HG02852 (cell line): ENCODE measurements around the gene RAB3B.
A peak's percentile ranks its signal among the peaks of the same experiment; 100 is the strongest.
"Not testable (repeated sequence)": the region's sequence is repeated elsewhere in the genome, so short reads cannot be mapped to it uniquely, and the experiment has no call there.

Experiments used
- ATAC-seq: cut with Tn5 transposase; IDR thresholded peaks from one replicate; pipeline ENCODE4 v1.9.1; 2021; ENCODE audit warnings: mild to moderate bottlenecking, moderate library complexity; ENCODE audit not compliant: unreplicated experiment

RAB3B gene

GRCh38 chr1:51990478-51990965, at the start of gene RAB3B:
Gene RAB3B (minus strand): TSS chr1:51990700. CDS start chr1:51977117, 13,583 bp downstream.
- ATAC-seq: peak; percentile 81

GRCh38 chr1:52037909-52038308, 47.4 kb upstream of the RAB3B start:
- no peak for ATAC-seq

GRCh38 chr1:52037402-52037814, 46.9 kb upstream of the RAB3B start:
- no peak for ATAC-seq

- ATAC-seq: no peak
Measured at GRCh38 chr1:52034050-52034384, 43.5 kb upstream of the RAB3B start.

- ATAC-seq: peak; percentile 82
Measured at GRCh38 chr1:52033190-52034049, 42.9 kb upstream of the RAB3B start, which contains the start of gene KTI12. Gene KTI12 (minus strand): TSS chr1:52033810. CDS start chr1:52033761, 49 bp downstream.

- ATAC-seq: peak; percentile 35
Measured at GRCh38 chr1:52032785-52033131, 42.3 kb upstream of the RAB3B start.

- peak; percentile 31 for ATAC-seq
Measured at GRCh38 chr1:52032124-52032784, 41.8 kb upstream of the RAB3B start.

GRCh38 chr1:52028839-52029238, 38.3 kb upstream of the RAB3B start:
- not testable (repeated sequence) for ATAC-seq

- ATAC-seq: no peak
Measured at GRCh38 chr1:52028328-52028727, 37.8 kb upstream of the RAB3B start.

- no peak for ATAC-seq
Measured at GRCh38 chr1:52026278-52026677, 35.8 kb upstream of the RAB3B start.

- no peak for ATAC-seq
Measured at GRCh38 chr1:52022133-52022532, 31.6 kb upstream of the RAB3B start.

GRCh38 chr1:52008071-52008809, 17.7 kb upstream of the RAB3B start:
- ATAC-seq: no peak

GRCh38 chr1:52007215-52008002, 16.9 kb upstream of the RAB3B start:
- no peak for ATAC-seq

GRCh38 chr1:52006081-52006553, 15.6 kb upstream of the RAB3B start:
- ATAC-seq: not testable (repeated sequence)

GRCh38 chr1:52005548-52005947, 15.0 kb upstream of the RAB3B start:
- ATAC-seq: not testable (repeated sequence)

GRCh38 chr1:52003877-52004276, 13.4 kb upstream of the RAB3B start:
- no peak for ATAC-seq

- ATAC-seq: peak; percentile 67
Measured at GRCh38 chr1:52002038-52002917, 11.8 kb upstream of the RAB3B start.

GRCh38 chr1:51998701-51999100, 8.2 kb upstream of the RAB3B start:
- no peak for ATAC-seq

- ATAC-seq: no peak
Measured at GRCh38 chr1:51997974-51998382, 7.5 kb upstream of the RAB3B start.
